ENCODE data around the gene PIGO.

Gene PIGO

DNA sequence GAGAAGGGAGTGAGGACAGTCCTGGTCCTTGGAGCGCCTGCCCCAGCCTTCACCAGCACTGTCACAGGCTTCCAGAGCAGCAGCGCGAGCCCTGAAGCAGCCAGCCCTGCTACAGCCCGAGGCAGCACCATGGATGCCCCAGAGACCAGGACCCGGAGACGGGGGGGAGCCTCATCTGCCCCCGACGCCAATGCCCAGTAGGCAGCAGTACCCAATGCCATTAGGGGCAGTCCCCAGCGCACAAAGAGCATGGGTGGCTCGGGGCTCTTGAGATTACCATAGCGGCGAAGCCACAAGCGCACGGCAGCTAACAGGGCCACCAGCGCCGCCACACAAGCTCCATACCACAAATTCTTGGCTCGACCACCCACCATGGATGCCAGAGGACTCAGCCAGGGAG, 4.9 kb downstream of the PIGO start:
- no peak overlapping the region for H3K27ac ChIP-seq
- TF ChIP-seq, protein P1, sequence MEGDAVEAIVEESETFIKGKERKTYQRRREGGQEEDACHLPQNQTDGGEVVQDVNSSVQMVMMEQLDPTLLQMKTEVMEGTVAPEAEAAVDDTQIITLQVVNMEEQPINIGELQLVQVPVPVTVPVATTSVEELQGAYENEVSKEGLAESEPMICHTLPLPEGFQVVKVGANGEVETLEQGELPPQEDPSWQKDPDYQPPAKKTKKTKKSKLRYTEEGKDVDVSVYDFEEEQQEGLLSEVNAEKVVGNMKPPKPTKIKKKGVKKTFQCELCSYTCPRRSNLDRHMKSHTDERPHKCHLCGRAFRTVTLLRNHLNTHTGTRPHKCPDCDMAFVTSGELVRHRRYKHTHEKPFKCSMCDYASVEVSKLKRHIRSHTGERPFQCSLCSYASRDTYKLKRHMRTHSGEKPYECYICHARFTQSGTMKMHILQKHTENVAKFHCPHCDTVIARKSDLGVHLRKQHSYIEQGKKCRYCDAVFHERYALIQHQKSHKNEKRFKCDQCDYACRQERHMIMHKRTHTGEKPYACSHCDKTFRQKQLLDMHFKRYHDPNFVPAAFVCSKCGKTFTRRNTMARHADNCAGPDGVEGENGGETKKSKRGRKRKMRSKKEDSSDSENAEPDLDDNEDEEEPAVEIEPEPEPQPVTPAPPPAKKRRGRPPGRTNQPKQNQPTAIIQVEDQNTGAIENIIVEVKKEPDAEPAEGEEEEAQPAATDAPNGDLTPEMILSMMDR (conservative IDR thresholded peaks at IDR 0.05), result no peak
- TF ChIP-seq ZFX (IDR thresholded peaks at IDR 0.05), result no peak

GRCh38 chr9:35089434-35089833, 7.0 kb downstream of the PIGO start:
- no peak overlapping the region for H3K27ac ChIP-seq
- TF ChIP-seq, protein P1 (conservative IDR thresholded peaks at IDR 0.05), result no peak
- TF ChIP-seq ZFX (IDR thresholded peaks at IDR 0.05), result no peak

DNA sequence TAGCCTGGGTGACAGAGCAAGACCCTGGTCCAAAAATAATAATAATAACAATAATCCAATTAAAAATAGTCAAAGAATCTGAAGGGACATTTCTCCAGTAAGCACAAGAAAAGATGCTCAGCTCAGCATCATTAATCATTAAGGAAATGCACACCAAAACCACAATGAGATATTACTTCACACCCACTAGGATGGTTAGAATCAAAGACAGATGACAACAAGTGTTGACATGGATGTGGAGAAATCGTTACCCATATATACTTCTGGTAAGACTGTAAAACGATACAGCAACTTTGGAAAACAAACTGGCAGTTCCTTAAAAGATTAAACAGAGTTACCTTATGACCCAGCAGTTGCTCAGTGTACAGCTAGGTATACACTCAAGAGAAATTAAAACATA, 11.3 kb downstream of the PIGO start:
- no peak overlapping the region for H3K27ac ChIP-seq
- no peak for TF ChIP-seq ZFX (IDR thresholded peaks at IDR 0.05)
- TF ChIP-seq, protein P1 (conservative IDR thresholded peaks at IDR 0.05), result no peak

- H3K27ac ChIP-seq, result peak within 1 kb of the TSS; percentile 85
- TF ChIP-seq, protein P1 (conservative IDR thresholded peaks at IDR 0.05), result no peak
- TF ChIP-seq ZFX (IDR thresholded peaks at IDR 0.05), result peak; percentile 75
Observed at GRCh38 chr9:35079426-35080341, 16.7 kb downstream of the PIGO start, which contains the start of gene FANCG. FANCG (minus strand) TSS chr9:35079942; CDS start chr9:35079524, 418 bp downstream.

DNA sequence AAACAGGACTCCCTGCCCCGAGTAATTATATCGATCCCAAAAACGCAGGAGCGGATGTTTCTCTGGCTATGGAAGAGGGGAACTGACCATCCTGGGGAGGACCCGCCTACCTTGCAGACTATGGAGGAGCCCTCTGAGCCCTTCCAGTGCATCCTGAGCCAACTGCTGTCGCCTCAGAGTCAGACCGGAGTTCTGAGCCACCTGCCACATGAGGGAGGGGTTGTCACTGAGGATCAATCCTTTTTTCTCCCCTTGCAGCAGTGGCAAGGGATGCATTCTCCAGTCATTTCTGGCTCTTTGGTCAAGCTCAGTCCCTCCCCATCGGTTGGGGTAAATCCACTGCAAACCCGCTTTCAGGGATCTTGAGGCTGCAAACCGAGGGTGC, 17.4 kb downstream of the PIGO start:
- no peak for TF ChIP-seq ZFX (IDR thresholded peaks at IDR 0.05)
- TF ChIP-seq, protein P1 (conservative IDR thresholded peaks at IDR 0.05), result no peak
- H3K27ac ChIP-seq, result peak overlapping the region; percentile 85

DNA sequence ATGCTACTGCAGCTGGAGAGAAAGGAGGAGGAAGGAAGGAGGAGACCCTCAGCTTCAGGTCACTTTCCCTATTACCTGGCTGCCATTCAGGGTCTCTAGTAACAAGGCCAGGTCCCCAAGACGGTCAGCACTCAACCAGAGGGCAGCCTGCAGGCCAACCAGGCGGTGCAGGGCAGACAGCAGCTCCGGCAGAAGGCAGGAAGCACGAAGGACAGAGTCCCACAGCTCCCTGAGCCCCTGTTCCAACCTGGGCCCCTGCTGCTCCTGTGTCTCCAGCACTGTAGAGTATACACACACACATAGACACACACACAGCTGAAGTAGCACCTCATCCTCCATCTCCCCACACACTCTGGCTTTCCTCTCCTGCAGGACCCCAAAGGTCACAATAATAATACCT, 18.3 kb downstream of the PIGO start:
- TF ChIP-seq ZFX (IDR thresholded peaks at IDR 0.05), result no peak
- TF ChIP-seq, protein P1 (conservative IDR thresholded peaks at IDR 0.05), result no peak
- H3K27ac ChIP-seq, result peak overlapping the region; percentile 85

DNA sequence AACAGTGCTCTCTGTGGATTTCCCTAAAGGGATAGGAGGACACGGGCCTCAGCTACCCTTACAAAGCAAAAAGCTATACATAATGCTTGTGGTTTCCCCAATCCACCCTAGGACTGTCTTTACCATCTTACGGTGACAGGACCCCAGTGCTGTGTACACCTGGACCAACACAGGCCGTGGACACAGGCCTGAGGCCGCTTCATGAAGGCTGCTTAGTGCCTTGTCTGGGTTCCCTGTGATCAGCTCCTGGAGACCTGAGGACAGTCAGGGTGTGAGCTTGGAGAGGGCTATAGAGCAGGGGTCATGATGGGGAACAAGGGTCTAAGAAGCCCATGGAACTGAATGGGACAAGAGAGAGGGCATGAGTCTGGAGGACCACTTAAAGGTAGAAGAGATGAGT, 19.5 kb downstream of the PIGO start:
- TF ChIP-seq, protein P1 (conservative IDR thresholded peaks at IDR 0.05), result no peak
- no peak for TF ChIP-seq ZFX (IDR thresholded peaks at IDR 0.05)

More for the DNA sequence above, 19.5 kb downstream of the PIGO start:
- no peak overlapping the region for H3K27ac ChIP-seq
